Activated CD4-positive, alpha-beta T cell treated with anti-CD3 and anti-CD28 coated beads, Interleukin-2, amount 50 U/mL, for 16 hours (primary cell): ENCODE measurements around the gene VCAM1.

Source experiments
- DNase-seq: peaks from one replicate; pipeline ENCODE4 v3.0.0-alpha.2; 2020

The VCAM1 gene

DNA sequence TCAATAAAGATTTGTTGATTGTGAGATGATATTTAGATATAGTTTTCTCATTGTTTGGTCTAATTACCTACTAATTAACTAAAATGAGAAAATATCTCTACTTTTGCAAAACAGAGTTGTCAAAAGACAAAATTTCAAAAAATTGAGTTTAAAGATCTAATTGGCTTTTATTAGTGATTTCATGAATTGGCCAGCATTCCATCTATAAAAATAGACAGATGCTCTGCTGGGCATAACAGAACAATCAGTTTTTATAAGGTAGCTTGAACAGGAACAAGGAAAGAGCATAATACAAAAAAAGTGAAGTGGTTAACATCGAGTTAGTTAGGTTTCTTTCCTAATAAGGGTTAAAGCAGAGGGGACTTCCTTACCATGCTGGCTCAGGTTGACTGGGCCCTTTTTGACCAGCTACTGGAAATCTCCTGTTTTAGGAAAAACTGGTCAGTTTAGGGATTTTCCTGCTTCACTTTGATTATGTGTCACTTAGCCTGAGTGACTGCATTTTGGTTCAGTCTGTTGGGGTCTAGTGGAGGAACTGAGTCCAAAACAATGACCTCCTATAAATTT, 63.0 kb downstream of the VCAM1 start:
- DNase-seq, result no peak

DNA sequence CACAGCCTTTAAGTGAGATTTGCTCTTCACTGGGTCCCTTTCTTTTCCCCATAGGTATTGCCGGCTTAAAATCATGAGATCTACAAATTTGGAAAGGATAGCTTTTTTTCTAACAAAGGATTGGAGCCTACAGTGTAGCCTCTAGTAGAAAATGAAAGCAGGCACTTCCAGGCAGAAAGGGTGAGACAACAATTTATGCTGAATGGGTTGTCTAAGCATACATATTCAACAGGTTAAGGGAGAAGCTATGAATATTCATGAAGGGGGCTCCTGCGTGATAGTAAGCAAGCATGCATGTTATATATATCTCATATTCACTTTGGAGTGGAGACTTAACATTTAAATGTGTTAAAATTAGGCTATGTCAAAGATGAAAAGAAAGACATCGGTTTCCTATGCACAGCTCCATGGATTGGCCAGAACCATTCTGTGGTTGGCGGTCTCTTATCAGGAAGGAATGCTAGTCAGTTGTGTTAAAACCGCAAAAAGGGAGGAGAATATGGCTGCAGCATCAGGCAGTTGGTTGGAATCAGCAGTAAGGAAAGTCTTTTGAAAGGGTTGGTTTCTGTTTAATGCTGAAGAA, 66.0 kb downstream of the VCAM1 start:
- DNase-seq, result no peak

DNA sequence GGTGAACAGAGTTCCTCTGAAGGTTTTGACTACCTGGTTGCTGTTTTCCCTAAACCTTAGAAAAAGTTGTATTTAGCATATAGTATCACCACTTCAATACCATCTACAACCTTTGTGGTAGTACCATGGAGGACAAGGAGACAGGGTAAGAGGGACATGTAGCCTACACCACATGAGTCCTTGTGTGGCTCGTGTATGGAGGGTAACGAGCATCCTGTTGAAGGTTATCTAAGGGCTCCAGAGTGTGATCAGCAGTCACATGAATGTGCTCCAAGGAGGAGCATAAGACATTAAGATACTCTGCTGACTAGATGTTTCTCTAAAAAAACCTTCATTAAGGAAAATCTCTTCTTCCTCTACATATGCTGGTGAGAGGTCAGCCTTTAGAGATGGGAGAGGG, 67.3 kb downstream of the VCAM1 start:
- no peak for DNase-seq
